Upper lobe of left lung (tissue), 4 donors: Measurements from ENCODE around the gene VPS8.

Experiments
- POLR2A ChIP-seq, 4 donors: fragments of 450-650 bp; IDR thresholded peaks; one replicate each; pipeline ENCODE4 v1.5.1; 2016 to 2017; ENCODE audit warnings: antibody characterized with exemption in 4 of 4, mild to moderate bottlenecking in 2 of 4
- TF ChIP-seq, protein P1 (sequence below), 6 experiments: fragments of 450-650 bp in 4 of 6; fragments of 200-600 bp in 2 of 6; sonication (generic) in 2 of 6; IDR thresholded peaks; one replicate each; pipeline ENCODE4 v1.5.1; 2016 to 2019; ENCODE audit warnings: antibody characterized with exemption in 6 of 6

DNA sequence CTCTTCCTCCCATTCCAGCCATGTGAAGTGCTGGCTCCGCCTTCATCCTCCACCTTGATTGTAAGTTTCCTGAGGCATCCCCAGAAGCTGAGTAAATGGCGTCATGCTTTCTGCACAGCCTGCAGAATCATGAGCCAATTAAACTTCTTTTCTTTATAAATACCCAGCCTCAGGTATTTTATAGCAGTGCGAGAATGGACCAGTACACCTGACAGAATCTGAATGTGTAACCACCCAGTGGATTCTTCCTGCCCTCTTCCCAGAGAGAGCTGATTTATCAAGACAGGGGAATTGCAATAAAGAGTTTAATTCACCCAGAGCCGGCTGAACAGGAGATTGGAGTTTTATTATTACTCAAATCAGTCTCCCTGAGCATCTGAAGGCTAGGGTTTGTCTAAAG lies 254.3 kb downstream of the VPS8 start:
- TF ChIP-seq, protein P1, sequence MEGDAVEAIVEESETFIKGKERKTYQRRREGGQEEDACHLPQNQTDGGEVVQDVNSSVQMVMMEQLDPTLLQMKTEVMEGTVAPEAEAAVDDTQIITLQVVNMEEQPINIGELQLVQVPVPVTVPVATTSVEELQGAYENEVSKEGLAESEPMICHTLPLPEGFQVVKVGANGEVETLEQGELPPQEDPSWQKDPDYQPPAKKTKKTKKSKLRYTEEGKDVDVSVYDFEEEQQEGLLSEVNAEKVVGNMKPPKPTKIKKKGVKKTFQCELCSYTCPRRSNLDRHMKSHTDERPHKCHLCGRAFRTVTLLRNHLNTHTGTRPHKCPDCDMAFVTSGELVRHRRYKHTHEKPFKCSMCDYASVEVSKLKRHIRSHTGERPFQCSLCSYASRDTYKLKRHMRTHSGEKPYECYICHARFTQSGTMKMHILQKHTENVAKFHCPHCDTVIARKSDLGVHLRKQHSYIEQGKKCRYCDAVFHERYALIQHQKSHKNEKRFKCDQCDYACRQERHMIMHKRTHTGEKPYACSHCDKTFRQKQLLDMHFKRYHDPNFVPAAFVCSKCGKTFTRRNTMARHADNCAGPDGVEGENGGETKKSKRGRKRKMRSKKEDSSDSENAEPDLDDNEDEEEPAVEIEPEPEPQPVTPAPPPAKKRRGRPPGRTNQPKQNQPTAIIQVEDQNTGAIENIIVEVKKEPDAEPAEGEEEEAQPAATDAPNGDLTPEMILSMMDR (IDR thresholded peaks at IDR 0.05), result no peak
- no peak for TF ChIP-seq POLR2A (IDR thresholded peaks at IDR 0.05)
